AG04449 (cell line): ENCODE measurements around the gene DLX2.

Source experiments
- CTCF ChIA-PET: fragments of 350-600 bp; formaldehyde crosslinking; extraction: SDS; loops from one replicate; lab custom pipeline; 2021; ENCODE audit warnings: antibody characterized with exemption; lab: Yijun Ruan, JAX
- POLR2A ChIA-PET: fragments of 400-600, 350-600 bp; formaldehyde crosslinking; extraction: SDS; loops from one replicate; lab custom pipeline; 2020; ENCODE audit warnings: antibody characterized with exemption, inconsistent platforms; lab: Yijun Ruan, JAX
- DNase-seq: peaks from one replicate; pipeline ENCODE4 v3.0.0-alpha.2; 2010; ENCODE audit warnings: low read depth, low spot score
- H3K4me3 ChIP-seq: 2 replicates; pipeline ENCODE4 v1.5.1; 2011; ENCODE audit warnings: low read depth, mild to moderate bottlenecking, control low read depth, low read length
- CTCF ChIP-seq: IDR thresholded peaks from one replicate; pipeline ENCODE4 v1.5.1; 2011; ENCODE audit warnings: mild to moderate bottlenecking, moderate library complexity, low read length, control low read depth, inconsistent platforms; ENCODE audit not compliant: insufficient read depth; ENCODE audit errors: missing control alignments

Gene DLX2

GRCh38 chr2:172053486-172053885 lies 49.2 kb downstream of the DLX2 start:
- no peak for DNase-seq
- no peak overlapping the region for H3K4me3 ChIP-seq
- TF ChIP-seq CTCF, result no peak
- ChIA-PET CTCF (no interaction called here), POLR2A (no interaction called here)

DNA sequence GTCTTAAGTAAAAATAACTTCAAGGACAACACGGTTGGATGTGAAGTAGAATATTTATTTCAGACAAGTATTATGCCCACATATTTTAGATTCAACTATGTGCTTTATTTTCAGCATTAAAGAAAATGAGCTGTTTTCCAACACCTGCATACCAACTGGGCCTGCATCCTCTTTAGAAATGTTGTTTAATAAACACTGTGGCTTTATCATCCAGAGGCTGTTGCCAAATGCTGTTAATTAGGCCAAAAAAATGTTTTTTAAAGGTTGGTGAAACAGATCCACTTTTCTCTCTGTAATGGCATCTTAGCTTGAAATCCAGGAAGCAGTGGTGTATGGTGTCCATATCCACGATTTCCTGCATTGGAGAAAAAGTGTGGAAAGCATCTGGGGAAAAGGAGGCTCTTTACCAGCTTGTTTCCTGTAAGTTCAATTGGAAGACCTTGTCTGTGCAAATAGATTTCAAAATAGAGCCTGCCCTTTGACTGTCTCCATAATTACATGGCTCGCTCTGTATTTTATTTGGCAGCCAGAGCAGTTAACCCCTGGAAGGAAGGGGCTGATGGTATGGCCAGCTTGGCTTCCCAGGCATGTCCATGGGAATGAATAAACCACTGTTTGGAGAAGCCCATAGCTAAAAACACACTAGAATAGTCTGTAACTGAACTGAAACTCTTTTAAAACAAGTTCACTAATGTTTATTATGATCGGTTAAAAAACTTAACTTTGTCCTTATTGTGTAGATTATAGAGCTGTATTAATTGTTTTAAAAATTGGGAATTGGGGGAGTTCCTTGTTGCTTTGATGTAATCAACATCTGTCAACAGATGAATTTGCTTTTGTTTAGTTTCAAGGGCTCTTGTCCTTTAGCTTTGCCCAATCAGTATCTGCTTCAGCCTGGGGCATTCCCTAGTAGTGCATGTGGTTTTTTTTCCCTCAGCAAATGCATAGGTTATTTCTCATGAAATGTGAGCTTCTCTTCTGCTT lies 50.4 kb downstream of the DLX2 start:
- DNase-seq, result no peak
- H3K4me3 ChIP-seq, result no peak overlapping the region
- no peak for TF ChIP-seq CTCF
- ChIA-PET CTCF (interaction anchor here (0.5 to 1.7 kb wide), 3 partner anchors 52 to 344 kb away, joined by 3 to 6 read pairs (median 3); no protein-coding TSS in a partner anchor), POLR2A (interaction anchor here (0.6 to 1.0 kb wide), 3 partner anchors 11 to 36 kb away, joined by 3 read pairs; partner anchors contain the start of gene DLX1)

DNA sequence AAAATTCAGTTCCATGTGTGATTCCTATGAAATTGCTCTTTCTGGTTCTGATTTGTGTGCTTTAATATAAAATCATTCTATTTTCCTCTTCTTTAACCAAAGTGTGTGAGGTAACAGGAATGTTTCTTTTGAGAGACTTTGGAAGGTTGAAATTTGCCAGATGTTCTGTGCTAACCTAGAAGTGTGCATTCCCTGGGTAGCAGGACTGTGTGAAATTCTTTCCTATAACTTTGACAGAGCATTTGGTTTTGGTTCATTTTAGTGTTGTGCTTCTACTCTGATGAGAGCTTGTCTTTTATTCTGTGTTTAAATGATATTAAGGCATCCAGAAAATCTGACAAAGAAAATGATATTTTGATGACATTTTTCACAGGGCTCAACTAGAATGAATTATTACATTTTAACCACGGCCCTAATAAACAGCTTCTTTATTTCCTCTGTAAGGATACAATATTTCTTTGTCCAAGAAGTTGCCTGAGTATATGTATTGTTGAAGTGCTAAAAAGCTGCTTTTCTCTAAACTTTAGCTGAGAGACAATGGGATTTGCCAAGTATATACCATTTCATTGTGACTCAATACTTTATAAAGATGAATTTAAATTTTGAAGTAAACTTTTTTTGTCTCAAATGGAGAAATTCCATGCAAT lies 52.1 kb downstream of the DLX2 start:
- H3K4me3 ChIP-seq, result no peak overlapping the region
- ChIA-PET POLR2A (no interaction called here), CTCF (interaction anchor here (1.2 kb wide), 2 partner anchors 38 to 56 kb away, joined by 3 read pairs; no protein-coding TSS in a partner anchor)
- DNase-seq, result no peak
- no peak for TF ChIP-seq CTCF

DNA sequence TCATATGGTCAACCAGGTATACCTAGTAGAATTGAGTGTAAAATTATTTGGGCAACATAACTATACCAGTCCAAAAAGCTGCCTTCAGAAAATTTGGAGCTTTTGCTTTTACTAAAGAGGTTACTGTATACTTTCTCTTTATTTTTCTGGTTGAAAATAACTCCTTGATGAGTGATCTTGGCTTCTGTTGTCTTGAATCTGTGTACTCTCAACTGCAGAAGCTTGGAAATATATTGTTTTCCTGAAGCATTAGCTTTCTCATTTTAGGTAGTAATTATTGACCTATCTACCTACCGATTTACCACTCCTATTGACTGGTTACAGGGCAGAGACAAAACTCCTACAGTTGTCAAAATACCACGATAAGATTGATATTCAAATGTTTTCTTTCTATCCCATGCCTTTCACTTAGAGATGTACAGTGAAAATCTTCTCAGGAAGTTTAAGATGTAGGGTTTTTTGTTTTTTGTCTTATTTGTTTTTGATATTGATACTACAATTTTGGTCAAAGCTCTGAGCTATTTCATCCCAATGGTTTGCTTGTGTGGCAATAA lies 53.1 kb downstream of the DLX2 start:
- H3K4me3 ChIP-seq, result no peak overlapping the region
- ChIA-PET POLR2A (interaction anchor here (0.8 kb wide), 1 partner anchor 36 kb away, joined by 3 read pairs; the partner anchor contains the start of gene DLX1), CTCF (interaction anchor here (1.1 to 1.2 kb wide), 4 partner anchors 10 to 57 kb away, joined by 3 read pairs; no protein-coding TSS in a partner anchor)
- no peak for DNase-seq
- TF ChIP-seq CTCF, result no peak
